CD4-positive, alpha-beta T cell treated with Interleukin-10 for 1 hour (primary cell): Measurements from ENCODE around the gene SLTM.
"Not testable (repeated sequence)": the region's sequence is repeated elsewhere in the genome, so short reads cannot be mapped to it uniquely, and the experiment has no call there.

Experiments
- DNase-seq: peaks from one replicate; pipeline ENCODE4 v3.0.0-alpha.2; 2020

The SLTM gene

GRCh38 chr15:58924327-58924726 lies 9.2 kb downstream of the SLTM start:
- DNase-seq: no peak

DNA sequence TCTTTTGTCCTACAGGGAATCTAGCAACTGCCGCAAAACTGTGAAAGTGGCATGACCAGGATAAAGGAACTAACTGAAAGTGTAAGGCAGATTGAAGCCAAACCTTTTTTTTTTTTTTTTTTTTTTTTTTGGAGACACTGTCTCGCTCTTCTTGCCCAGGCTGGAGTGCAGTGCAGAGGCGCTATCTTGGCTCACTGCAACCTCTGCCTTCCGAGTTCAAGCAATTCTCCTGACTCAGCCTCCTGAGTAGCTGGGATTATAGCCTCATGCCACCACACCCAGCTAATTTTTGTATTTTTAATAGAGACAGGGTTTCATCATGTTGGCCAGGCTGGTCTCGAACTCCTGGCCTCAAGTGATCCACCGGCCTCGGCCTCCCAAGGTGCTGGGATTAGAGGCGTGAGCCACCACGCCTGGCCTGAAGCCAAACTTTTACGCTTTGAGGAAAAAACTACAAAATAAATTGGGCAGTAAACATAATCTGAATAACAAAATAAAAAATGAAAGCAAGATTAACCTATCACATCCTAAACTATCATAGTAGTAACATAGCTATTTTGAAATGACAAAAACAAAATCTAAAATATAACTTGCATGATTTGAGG lies 9.7 kb downstream of the SLTM start:
- no peak for DNase-seq

GRCh38 chr15:58923284-58923683 lies 10.2 kb downstream of the SLTM start:
- DNase-seq: no peak

DNA sequence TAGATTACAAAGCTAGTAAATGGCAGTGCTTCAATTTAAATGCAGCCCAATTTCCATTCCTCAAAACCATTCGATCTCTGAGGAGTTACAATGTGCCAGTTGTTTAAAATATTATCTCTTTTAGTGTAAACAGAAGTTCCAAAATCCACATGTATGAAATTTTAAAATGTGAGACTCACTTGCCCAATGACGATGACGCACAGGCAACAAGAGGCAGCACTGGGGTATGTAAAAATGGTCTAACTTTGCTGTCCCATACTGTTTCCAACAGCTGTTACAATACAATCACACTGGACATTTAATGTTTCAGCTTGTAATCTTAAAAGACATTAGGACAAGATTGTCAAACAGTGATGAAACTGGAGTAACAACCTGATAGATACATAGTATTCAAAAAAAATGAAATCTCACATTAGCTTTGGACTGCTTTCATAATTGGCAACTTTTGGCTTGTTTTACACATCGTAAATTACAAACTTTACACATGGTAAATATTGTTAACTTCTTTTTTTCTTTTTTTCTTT lies 12.2 kb downstream of the SLTM start:
- no peak for DNase-seq

- DNase-seq: not testable (repeated sequence)
Observed at GRCh38 chr15:58920447-58920846, 13.0 kb downstream of the SLTM start.

- DNase-seq: no peak
Observed at GRCh38 chr15:58919232-58919631, 14.2 kb downstream of the SLTM start.

- DNase-seq: no peak
Observed at GRCh38 chr15:58918239-58918638, 15.2 kb downstream of the SLTM start.

DNA sequence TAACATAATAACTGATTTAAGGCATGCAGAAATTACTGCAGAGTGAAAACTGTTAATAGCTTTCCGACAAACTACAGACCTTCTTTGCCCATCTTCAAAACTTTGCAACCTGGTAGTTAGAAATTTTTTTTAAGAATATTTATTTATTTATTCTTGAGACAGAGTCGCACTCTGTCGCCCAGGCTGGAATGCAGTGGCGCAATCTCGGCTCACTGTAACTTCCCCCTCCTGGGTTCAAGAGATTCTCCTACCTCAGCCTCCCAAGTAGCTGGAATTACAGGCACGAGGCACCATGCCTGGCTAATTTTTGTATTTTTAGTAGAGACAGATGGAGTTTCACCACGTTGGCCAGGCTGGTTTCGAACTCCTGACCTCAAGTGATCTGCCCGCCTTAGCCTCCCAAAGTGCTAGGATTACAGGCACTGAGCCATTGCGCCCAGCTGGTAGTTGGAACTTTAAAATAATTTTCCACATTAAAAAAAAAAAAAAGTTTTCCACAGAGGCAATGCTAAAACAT lies 15.8 kb downstream of the SLTM start:
- not testable (repeated sequence) for DNase-seq

DNA sequence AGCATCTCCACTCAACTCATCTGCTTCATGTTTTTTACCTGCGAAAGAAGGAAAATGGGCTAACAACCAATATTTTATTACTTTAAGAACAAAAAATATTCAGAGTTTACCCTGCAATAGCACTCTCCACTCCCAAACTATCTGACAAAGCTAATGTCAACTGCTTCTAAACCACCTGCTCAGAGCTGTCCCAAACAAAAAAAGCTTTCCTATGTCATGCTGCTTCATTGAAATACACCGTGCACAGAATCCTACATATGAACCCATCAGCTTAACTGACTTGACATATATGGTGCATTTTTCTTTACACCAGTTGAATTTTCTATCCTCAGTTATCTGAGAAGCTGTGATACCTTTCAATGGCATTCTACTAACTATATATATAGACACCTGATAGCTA lies 16.5 kb downstream of the SLTM start:
- no peak for DNase-seq

- no peak for DNase-seq
Observed at GRCh38 chr15:58910456-58910855, 23.0 kb downstream of the SLTM start.

GRCh38 chr15:58909616-58910015 lies 23.9 kb downstream of the SLTM start:
- no peak for DNase-seq

- DNase-seq: peak; percentile 15
Observed at GRCh38 chr15:58908550-58909309, 24.7 kb downstream of the SLTM start.

GRCh38 chr15:58900631-58901030 lies 32.8 kb downstream of the SLTM start:
- no peak for DNase-seq

GRCh38 chr15:58898150-58898680 lies 35.3 kb downstream of the SLTM start:
- DNase-seq: no peak

- DNase-seq: no peak
Observed at GRCh38 chr15:58889363-58889762, 44.1 kb downstream of the SLTM start.

GRCh38 chr15:58886921-58887320 lies 46.6 kb downstream of the SLTM start:
- no peak for DNase-seq

DNA sequence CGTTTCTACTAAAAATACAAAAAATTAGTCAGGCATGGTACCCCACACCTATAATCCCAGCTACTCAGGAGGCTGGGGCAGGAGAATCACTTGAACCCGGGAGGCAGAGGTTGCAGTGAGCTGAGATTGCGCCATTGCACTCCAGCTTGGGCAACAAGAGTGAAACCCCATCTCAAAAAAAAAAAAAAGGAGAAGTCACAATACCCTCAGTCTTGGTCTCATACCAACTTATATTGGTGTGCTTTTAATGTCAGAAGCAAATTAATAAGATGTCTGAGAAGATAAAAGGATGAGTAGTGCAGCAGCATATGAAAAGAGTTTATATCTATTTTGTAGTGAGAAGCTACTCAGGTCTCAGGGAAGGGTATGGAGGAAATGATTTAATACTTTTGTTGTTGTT lies 49.6 kb downstream of the SLTM start:
- DNase-seq: not testable (repeated sequence)

GRCh38 chr15:58882243-58882642 lies 51.2 kb downstream of the SLTM start:
- no peak for DNase-seq

DNA sequence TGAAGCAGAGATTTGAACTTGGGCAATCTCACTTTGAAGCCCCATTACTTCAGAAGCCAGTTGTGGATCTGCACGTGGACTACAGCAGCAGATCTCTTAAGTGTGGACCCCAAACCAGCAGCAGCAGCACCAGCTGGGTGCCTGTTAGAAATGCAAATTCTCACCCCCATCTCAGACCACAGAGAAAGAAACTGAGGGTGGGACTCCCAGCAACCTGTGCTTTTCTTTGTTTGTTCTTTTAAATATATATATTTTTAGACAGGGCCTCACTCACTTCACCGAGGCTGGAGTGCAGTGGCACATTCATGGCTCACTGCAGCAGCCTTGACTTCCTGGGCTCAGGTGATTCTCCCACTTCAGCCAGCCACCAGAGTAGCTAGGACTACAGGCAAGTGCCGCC lies 53.2 kb downstream of the SLTM start:
- no peak for DNase-seq

DNA sequence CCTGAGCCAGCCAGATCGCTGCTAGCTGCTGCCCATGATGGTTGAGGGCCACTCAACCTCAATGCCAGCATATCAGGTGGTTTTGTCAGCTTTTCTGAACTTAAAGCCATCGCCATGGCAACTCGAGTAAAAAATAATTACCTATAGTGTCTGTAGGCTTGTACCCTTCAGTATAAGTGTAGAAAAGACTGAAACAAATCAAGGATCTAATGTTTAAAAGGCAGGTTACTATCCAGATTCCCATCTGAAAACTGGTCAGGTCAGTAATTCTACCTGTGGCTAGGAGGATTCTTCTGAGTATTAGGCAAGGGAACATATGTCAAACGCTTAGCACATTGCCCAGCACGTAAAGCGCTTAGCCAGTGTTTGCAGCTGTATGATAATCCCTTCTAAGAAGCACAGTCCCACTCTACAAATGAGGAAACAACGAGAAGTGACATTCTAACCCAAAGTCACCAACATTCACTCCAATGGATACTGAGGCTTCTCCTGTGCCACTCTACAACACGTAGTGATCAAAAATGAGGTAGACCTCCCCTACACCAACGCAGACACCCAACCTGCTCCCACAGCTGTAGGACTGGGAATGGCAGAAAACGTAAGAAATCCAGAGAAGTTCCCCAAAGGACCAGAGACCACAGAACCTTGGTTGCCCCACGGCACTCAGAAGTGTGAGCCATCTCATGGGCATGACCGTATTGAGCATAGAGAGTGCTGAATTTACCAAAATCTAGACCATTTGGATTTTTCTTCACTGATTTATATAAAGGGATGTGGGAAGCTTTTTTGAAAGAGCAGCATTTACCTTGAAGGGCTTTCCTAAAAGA lies 55.3 kb downstream of the SLTM start:
- no peak for DNase-seq

- no peak for DNase-seq
Observed at GRCh38 chr15:58876306-58877106, 57.0 kb downstream of the SLTM start.

DNA sequence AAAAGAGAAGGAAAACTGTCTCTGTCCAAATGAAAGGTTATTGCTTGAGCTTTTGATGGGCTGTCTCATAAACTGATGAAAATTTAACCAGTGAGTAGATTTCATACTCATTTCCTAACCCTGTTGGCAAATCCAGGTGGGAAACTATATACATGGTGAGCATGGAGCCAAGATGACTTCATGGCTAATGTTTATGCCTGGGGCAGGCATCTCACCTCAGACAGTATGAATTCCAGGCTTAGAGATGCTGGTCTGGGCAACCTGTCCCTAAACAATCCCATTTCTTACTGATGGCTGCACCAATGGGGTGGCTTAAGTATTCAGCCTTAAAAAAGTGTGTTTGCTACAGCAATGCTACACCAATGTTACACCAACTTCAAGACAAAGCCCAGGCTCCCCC lies 58.1 kb downstream of the SLTM start:
- DNase-seq: no peak
